SK-N-SH (cell line): ENCODE results near the gene CALHM1. TPM values are rescaled to one million over a fixed set of nuclear protein-coding genes. Genes with fewer than 3 reads are reported as not detected.

Source experiments
- CTCF ChIA-PET: fragments of 300-600, 350-600 bp; formaldehyde crosslinking; extraction: SDS; loops from one replicate; lab custom pipeline; 2021; lab: Yijun Ruan, JAX
- POLR2A ChIA-PET: fragments of 350-600 bp; sonication (Branson Sonifier 250); formaldehyde crosslinking; extraction: SDS; loops from one replicate; lab custom pipeline; 2020; ENCODE audit warnings: antibody characterized with exemption, inconsistent platforms; lab: Yijun Ruan, JAX
- DNase-seq: peaks from one replicate; pipeline ENCODE4 v3.0.0; 2012
- H2AFZ ChIP-seq: fragments of 200-600 bp; sonication (generic); 2 replicates; pipeline ENCODE4 v1.8.1; 2016; ENCODE audit warnings: antibody characterized with exemption, mild to moderate bottlenecking, low read depth
- H3F3A ChIP-seq: fragments of 200-600 bp; sonication (generic); replicated peaks from 2 replicates; pipeline ENCODE3; 2016; ENCODE audit warnings: antibody characterized with exemption, mild to moderate bottlenecking; ENCODE audit not compliant: insufficient read depth
- H3K27ac ChIP-seq, 2 experiments: fragments of 200-500 bp in 1 of 2; fragments of 200-600 bp in 1 of 2; sonication (Bioruptor generic) in 1 of 2; sonication (generic), shearing (Covaris generic) in 1 of 2; 2 replicates each; pipeline versions ENCODE4 v1.5.1 to v1.6.1; 2014 to 2016; ENCODE audit warnings: low read depth in 2 of 2, inconsistent platforms in 1 of 2, low read length in 1 of 2, mild to moderate bottlenecking in 1 of 2, mixed read lengths in 1 of 2
- H3K27me3 ChIP-seq: fragments of 200-600 bp; sonication (generic), shearing (Covaris generic); 2 replicates; pipeline ENCODE4 v1.6.1; 2016; ENCODE audit warnings: mixed run types; ENCODE audit not compliant: insufficient read depth
- H3K36me3 ChIP-seq, 2 experiments: fragments of 200-500 bp in 1 of 2; fragments of 200-600 bp in 1 of 2; sonication (Bioruptor generic) in 1 of 2; sonication (generic) in 1 of 2; replicated peaks in 1 of 2; 2 replicates each; pipeline versions ENCODE3 to v1.5.1; 2014 to 2016; ENCODE audit warnings: low read length in 1 of 2, mild to moderate bottlenecking in 1 of 2; ENCODE audit not compliant: insufficient read depth in 2 of 2, control insufficient read depth in 1 of 2
- H3K4me1 ChIP-seq, 2 experiments: fragments of 200-500 bp in 1 of 2; fragments of 200-600 bp in 1 of 2; sonication (Bioruptor generic) in 1 of 2; sonication (generic), shearing (Covaris generic) in 1 of 2; 2 replicates each; pipeline versions ENCODE4 v1.5.1 to v1.6.1; 2014 to 2016; ENCODE audit warnings: low read depth in 1 of 2, low read length in 1 of 2, mixed run types in 1 of 2; ENCODE audit not compliant: insufficient read depth in 2 of 2, control insufficient read depth in 1 of 2
- H3K4me2 ChIP-seq: fragments of 200-600 bp; sonication (generic), shearing (Covaris generic); 2 replicates; pipeline ENCODE4 v1.6.1; 2017; ENCODE audit warnings: mixed run types
- H3K4me3 ChIP-seq, 2 experiments: fragments of 200-500 bp in 1 of 2; fragments of 200-600 bp in 1 of 2; sonication (Bioruptor generic) in 1 of 2; sonication (generic), shearing (Covaris generic) in 1 of 2; 2 replicates each; pipeline versions ENCODE4 v1.5.1 to v1.8.1; 2014 to 2016; ENCODE audit warnings: low read depth in 2 of 2, inconsistent platforms in 1 of 2, low read length in 1 of 2, mild to moderate bottlenecking in 1 of 2, mixed read lengths in 1 of 2, moderate library complexity in 1 of 2
- H3K79me2 ChIP-seq: fragments of 200-600 bp; sonication (generic); 2 replicates; pipeline ENCODE4 v1.8.1; 2017; ENCODE audit warnings: mild to moderate bottlenecking; ENCODE audit not compliant: insufficient read depth
- H3K9ac ChIP-seq: fragments of 200-600 bp; sonication (generic); 2 replicates; pipeline ENCODE4 v1.6.1; 2017; ENCODE audit warnings: mixed run types
- H3K9me2 ChIP-seq: fragments of 200-600 bp; sonication (generic); 2 replicates; pipeline ENCODE4 v1.6.1; 2017; ENCODE audit warnings: mixed run types
- H3K9me3 ChIP-seq: fragments of 200-600 bp; sonication (generic); 2 replicates; pipeline ENCODE4 v1.6.1; 2017; ENCODE audit warnings: mixed run types, mild to moderate bottlenecking, moderate library complexity
- H4K20me1 ChIP-seq: fragments of 200-600 bp; sonication (generic); 2 replicates; pipeline ENCODE4 v1.6.1; 2017; ENCODE audit warnings: mild to moderate bottlenecking, mixed run types; ENCODE audit not compliant: insufficient read depth
- CHD2 ChIP-seq: fragments of 150-350 bp; IDR thresholded peaks from 2 replicates; pipeline ENCODE4 v1.6.1; 2018; ENCODE audit warnings: low read length; ENCODE audit not compliant: partially characterized antibody
- ELF1 ChIP-seq: IDR thresholded peaks from 2 replicates; pipeline ENCODE4 v1.4.0; 2012
- FOSL2 ChIP-seq: IDR thresholded peaks from 2 replicates; pipeline ENCODE4 v1.4.0; 2012; ENCODE audit warnings: low read depth, mild to moderate bottlenecking, moderate library complexity, borderline replicate concordance
- FOXJ3 ChIP-seq: sonication (generic); formaldehyde crosslinking; IDR thresholded peaks from 2 replicates; pipeline ENCODE4 v1.5.1; 2020; ENCODE audit warnings: mild to moderate bottlenecking, missing genetic modification reagents
- GABPA ChIP-seq: IDR thresholded peaks from 2 replicates; pipeline ENCODE4 v1.4.0; 2012; ENCODE audit warnings: low read depth, mild to moderate bottlenecking
- MEF2A ChIP-seq: IDR thresholded peaks from 2 replicates; pipeline ENCODE4 v1.4.0; 2012; ENCODE audit warnings: low read depth, borderline replicate concordance
- RCOR1 ChIP-seq: fragments of 150-350 bp; IDR thresholded peaks from 2 replicates; pipeline ENCODE4 v1.6.1; 2017; ENCODE audit warnings: antibody characterized with exemption, low read length
- SMC3 ChIP-seq: IDR thresholded peaks from 2 replicates; pipeline ENCODE4 v1.6.1; 2012; ENCODE audit warnings: low read depth, low read length, improper control_type of control experiment
- TCF12 ChIP-seq: IDR thresholded peaks from 2 replicates; pipeline ENCODE4 v1.4.0; 2012
- YY1 ChIP-seq: IDR thresholded peaks from 2 replicates; pipeline ENCODE4 v1.4.0; 2012; ENCODE audit warnings: low read depth, mild to moderate bottlenecking
- WGBS: methylation state at CpG from one replicate; pipeline ENCODE4 v1.1.6; 2017; ENCODE audit warnings: low lambda C conversion rate; 5-methylcytosine and 5-hydroxymethylcytosine counted together
- polyA plus RNA-seq, 3 experiments: library from polyadenylated mRNA; depleted of rRNA; stranded (reverse); fragments of >200 nt; gene quantifications; 2 replicates each; pipeline ENCODE4 v1.2.3, GENCODE V29; 2012
- TF ChIP-seq, protein P1 (sequence below): IDR thresholded peaks from 2 replicates; pipeline ENCODE4 v1.4.0; 2012; ENCODE audit warnings: low read depth, borderline replicate concordance
- TF ChIP-seq, protein P2 (sequence below): fragments of 150-350 bp; IDR thresholded peaks from 2 replicates; pipeline ENCODE4 v1.6.1; 2016; ENCODE audit warnings: mild to moderate bottlenecking, low read depth, low read length
- TF ChIP-seq, protein P3 (sequence below): fragments of 150-350 bp; IDR thresholded peaks from 2 replicates; pipeline ENCODE4 v1.6.1; 2017; ENCODE audit warnings: antibody characterized with exemption, low read length, low read depth, borderline replicate concordance
- TF ChIP-seq, protein P4 (sequence below): fragments of 200-600 bp; sonication (generic); IDR thresholded peaks from 2 replicates; pipeline ENCODE4 v1.6.1; 2017; ENCODE audit warnings: antibody characterized with exemption, mild to moderate bottlenecking, moderate library complexity
- TF ChIP-seq, protein P5 (sequence below): IDR thresholded peaks from 2 replicates; pipeline ENCODE4 v1.4.0; 2012; ENCODE audit warnings: low read depth, borderline replicate concordance
- TF ChIP-seq, protein P6 (sequence below): IDR thresholded peaks from 2 replicates; pipeline ENCODE4; 2012

The CALHM1 gene
- polyA plus RNA-seq, 1 of the 3 experiments (the other 2 are of a cell fraction): not detected

DNA sequence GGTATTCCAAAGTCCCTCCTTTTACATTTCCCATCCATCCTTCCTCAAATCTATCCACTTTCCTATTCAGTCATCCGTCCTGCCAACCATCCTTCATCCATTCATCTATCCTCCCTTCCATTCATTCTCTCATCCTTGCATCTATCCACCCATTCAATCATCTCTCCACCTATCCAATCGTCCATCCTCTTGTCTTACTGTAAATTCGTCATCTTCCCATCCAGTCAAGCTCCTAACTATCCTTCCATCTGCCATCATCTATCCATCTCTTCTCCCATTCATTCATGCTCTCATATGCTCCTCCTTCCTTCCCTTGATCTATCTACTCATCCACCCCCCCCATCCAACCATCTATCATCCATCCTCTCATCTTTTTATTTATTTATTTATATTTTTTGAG lies 15.4 kb upstream of the CALHM1 start:
- CTCF ChIA-PET: interaction anchor here (1.0 to 4.0 kb wide), 2 partner anchors 11 to 57 kb away, joined by 3 to 34 read pairs; no protein-coding TSS in a partner anchor
- WGBS: 64% methylated on average over 3 of the region's 3 CpGs
- TF ChIP-seq, protein P1, sequence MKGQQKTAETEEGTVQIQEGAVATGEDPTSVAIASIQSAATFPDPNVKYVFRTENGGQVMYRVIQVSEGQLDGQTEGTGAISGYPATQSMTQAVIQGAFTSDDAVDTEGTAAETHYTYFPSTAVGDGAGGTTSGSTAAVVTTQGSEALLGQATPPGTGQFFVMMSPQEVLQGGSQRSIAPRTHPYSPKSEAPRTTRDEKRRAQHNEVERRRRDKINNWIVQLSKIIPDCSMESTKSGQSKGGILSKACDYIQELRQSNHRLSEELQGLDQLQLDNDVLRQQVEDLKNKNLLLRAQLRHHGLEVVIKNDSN: no peak
- TF ChIP-seq, protein P2, sequence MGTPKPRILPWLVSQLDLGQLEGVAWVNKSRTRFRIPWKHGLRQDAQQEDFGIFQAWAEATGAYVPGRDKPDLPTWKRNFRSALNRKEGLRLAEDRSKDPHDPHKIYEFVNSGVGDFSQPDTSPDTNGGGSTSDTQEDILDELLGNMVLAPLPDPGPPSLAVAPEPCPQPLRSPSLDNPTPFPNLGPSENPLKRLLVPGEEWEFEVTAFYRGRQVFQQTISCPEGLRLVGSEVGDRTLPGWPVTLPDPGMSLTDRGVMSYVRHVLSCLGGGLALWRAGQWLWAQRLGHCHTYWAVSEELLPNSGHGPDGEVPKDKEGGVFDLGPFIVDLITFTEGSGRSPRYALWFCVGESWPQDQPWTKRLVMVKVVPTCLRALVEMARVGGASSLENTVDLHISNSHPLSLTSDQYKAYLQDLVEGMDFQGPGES: no peak
- TF ChIP-seq, protein P3, sequence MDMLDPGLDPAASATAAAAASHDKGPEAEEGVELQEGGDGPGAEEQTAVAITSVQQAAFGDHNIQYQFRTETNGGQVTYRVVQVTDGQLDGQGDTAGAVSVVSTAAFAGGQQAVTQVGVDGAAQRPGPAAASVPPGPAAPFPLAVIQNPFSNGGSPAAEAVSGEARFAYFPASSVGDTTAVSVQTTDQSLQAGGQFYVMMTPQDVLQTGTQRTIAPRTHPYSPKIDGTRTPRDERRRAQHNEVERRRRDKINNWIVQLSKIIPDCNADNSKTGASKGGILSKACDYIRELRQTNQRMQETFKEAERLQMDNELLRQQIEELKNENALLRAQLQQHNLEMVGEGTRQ: no peak
- TF ChIP-seq FOSL2 (no peak), YY1 (no peak), MEF2A (no peak), SMC3 (no peak), GABPA (no peak), CHD2 (no peak)
- TF ChIP-seq, protein P4, sequence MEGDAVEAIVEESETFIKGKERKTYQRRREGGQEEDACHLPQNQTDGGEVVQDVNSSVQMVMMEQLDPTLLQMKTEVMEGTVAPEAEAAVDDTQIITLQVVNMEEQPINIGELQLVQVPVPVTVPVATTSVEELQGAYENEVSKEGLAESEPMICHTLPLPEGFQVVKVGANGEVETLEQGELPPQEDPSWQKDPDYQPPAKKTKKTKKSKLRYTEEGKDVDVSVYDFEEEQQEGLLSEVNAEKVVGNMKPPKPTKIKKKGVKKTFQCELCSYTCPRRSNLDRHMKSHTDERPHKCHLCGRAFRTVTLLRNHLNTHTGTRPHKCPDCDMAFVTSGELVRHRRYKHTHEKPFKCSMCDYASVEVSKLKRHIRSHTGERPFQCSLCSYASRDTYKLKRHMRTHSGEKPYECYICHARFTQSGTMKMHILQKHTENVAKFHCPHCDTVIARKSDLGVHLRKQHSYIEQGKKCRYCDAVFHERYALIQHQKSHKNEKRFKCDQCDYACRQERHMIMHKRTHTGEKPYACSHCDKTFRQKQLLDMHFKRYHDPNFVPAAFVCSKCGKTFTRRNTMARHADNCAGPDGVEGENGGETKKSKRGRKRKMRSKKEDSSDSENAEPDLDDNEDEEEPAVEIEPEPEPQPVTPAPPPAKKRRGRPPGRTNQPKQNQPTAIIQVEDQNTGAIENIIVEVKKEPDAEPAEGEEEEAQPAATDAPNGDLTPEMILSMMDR: no peak
- H4K20me1 ChIP-seq: no peaks in the 10 kb centered on the region
- peaks cover 0 to 3% of the 10 kb centered on the region in 2 experiments; a peak in 1 of 4 replicates for H3K4me1 ChIP-seq
- no peaks in the 10 kb centered on the region for H3K79me2 ChIP-seq
- H3K4me2 ChIP-seq: no peak overlapping the region
- no peaks in the 10 kb centered on the region for H3K27me3 ChIP-seq
- H3F3A ChIP-seq: no peaks in the 10 kb centered on the region
- no peak overlapping the region for H3K4me3 ChIP-seq
- H3K27ac ChIP-seq: no peak overlapping the region
- DNase-seq: no peak
- no peaks in the 10 kb centered on the region for H3K36me3 ChIP-seq
- no peak overlapping the region for H2AFZ ChIP-seq
- no peaks in the 10 kb centered on the region for H3K9me2 ChIP-seq
- H3K9ac ChIP-seq: no peak overlapping the region
- no peaks in the 10 kb centered on the region for H3K9me3 ChIP-seq
- POLR2A ChIA-PET: interaction anchor here (0.7 kb wide), 1 partner anchor 46 kb away, joined by 3 read pairs; no protein-coding TSS in a partner anchor

DNA sequence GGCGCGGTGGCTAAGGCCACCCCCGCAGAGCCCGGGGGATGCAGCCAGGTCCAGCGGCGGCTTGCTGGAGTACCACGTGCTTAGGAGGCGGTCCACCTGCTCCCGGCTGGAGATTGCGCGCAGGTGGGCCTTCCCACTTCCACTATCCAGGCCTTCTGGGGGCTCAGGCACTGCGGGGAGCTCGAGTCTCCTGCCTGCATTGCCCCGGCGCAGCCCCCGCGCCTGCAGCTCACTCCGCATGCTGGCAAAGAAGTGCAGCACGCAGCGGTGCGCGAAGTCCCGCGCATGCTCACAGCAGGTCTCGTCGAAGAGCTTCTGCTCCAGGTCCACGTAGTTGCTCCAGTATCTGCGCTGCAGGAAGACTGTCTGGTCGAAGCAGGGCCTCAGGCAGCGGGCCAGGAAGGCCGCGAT lies 14.6 kb upstream of the CALHM1 start:
- Histone ChIP-seq H3K27me3 (no peaks in the 10 kb centered on the region), H3K9me2 (no peaks in the 10 kb centered on the region), H4K20me1 (no peaks in the 10 kb centered on the region), H3K4me3 (no peak overlapping the region), H3K9me3 (no peaks in the 10 kb centered on the region), H3K79me2 (no peaks in the 10 kb centered on the region), H3K4me1 (peaks cover 0 to 3% of the 10 kb centered on the region in 2 experiments; a peak in 1 of 4 replicates), H3K27ac (no peak overlapping the region), H3F3A (no peaks in the 10 kb centered on the region), H3K9ac (no peak overlapping the region), H3K4me2 (no peak overlapping the region), H2AFZ (no peak overlapping the region), H3K36me3 (no peaks in the 10 kb centered on the region)
- 96% methylated on average over 8 of the region's 32 CpGs for WGBS
- ChIA-PET CTCF (no interaction called here), POLR2A (no interaction called here)
- DNase-seq: no peak
- TF ChIP-seq, protein P1: no peak
- TF ChIP-seq MEF2A (no peak), CHD2 (no peak), RCOR1 (no peak), TCF12 (no peak), FOXJ3 (no peak), ELF1 (no peak), SMC3 (no peak)
- TF ChIP-seq, protein P5, sequence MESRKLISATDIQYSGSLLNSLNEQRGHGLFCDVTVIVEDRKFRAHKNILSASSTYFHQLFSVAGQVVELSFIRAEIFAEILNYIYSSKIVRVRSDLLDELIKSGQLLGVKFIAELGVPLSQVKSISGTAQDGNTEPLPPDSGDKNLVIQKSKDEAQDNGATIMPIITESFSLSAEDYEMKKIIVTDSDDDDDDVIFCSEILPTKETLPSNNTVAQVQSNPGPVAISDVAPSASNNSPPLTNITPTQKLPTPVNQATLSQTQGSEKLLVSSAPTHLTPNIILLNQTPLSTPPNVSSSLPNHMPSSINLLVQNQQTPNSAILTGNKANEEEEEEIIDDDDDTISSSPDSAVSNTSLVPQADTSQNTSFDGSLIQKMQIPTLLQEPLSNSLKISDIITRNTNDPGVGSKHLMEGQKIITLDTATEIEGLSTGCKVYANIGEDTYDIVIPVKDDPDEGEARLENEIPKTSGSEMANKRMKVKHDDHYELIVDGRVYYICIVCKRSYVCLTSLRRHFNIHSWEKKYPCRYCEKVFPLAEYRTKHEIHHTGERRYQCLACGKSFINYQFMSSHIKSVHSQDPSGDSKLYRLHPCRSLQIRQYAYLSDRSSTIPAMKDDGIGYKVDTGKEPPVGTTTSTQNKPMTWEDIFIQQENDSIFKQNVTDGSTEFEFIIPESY: no peak
- TF ChIP-seq, protein P6, sequence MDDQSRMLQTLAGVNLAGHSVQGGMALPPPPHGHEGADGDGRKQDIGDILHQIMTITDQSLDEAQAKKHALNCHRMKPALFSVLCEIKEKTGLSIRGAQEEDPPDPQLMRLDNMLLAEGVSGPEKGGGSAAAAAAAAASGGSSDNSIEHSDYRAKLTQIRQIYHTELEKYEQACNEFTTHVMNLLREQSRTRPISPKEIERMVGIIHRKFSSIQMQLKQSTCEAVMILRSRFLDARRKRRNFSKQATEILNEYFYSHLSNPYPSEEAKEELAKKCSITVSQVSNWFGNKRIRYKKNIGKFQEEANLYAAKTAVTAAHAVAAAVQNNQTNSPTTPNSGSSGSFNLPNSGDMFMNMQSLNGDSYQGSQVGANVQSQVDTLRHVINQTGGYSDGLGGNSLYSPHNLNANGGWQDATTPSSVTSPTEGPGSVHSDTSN: no peak
- TF ChIP-seq, protein P4: no peak
